Fibroblast of lung (primary cell): ENCODE results near the gene TGFBR3.

Experiments
- CTCF ChIP-seq, 2 donors: IDR thresholded peaks in 1 of 2; conservative IDR thresholded peaks in 1 of 2; 1 replicate in 1 of 2; 2 replicates in 1 of 2; pipeline ENCODE4 v1.5.1; 2011 to 2012; ENCODE audit warnings: low read length in 2 of 2, control low read depth in 1 of 2, inconsistent platforms in 1 of 2, low read depth in 1 of 2, mild to moderate bottlenecking in 1 of 2
- EZH2 ChIP-seq: IDR thresholded peaks from 2 replicates; pipeline ENCODE4 v1.5.1; 2012; ENCODE audit warnings: low read length, control low read depth, mild to moderate bottlenecking; ENCODE audit errors: missing control alignments

DNA sequence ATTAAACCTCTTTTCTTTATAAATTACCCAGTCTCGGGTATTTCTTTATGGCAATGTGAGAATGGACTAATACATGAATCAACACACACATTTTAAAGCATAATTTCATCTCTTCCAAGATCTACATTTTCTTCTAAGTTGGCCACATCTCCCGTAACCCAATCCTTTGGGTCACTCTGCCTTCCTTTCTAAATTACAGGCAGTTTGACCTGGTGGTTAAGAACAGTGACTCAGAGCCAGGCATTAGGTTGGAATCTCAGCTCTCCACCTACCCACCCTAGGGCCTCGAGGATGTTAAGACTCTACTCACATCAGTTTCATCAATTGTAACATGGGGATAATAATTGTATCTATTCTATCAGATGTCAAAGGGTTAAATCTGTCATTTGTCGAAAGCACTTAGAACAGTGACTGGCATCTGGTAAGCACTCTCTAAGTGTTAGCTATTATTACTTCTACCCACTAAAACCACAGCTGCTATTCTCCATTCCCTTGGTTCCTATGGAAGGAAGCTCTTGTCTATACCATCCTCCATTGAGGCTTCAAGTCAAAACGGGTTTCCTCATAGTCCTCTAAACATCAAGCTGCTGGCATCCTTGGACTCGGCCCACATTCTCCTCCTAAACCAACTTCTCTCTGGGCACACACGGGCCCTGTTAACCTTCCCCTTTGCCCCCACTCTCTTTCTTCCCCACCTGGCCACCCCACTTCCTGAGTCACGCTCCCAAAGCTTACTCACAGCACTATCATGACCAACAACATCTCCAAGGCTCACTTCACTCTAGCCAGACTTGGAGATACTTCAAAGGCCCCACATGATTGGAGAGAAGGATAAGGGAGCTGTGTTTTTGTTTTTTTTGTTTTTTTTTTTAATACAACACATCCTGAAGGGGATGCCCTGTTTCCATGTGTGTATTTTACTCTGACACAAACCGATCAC lies 116.9 kb downstream of the TGFBR3 start:
- TF ChIP-seq CTCF (conservative IDR thresholded peaks at IDR 0.05 in 1 of 2, IDR thresholded peaks at IDR 0.05 in 1 of 2; ENCODE audit: low read depth in 1 of 2, low read length in 2 of 2) (no peak), EZH2 (no peak)
